ENCODE data around the gene MRTO4. TPM values are rescaled to one million over a fixed set of nuclear protein-coding genes. Genes with fewer than 3 reads are reported as not detected.
"Not testable (repeated sequence)": the region's sequence is repeated elsewhere in the genome, so short reads cannot be mapped to it uniquely, and the experiment has no call there.

MRTO4 gene
- total RNA-seq, 1 donor = 18.5 TPM

GRCh38 chr1:19284881-19285280 lies 33.3 kb downstream of the MRTO4 start:
- Histone ChIP-seq H3K79me2 (ENCODE audit: insufficient read depth, low read length) (no peaks in the 10 kb centered on the region), H3K36me3 (ENCODE audit: insufficient read depth, low read length) (no peaks in the 10 kb centered on the region), H4K20me1 (ENCODE audit: insufficient read depth, low read length) (no peaks in the 10 kb centered on the region), H3K27me3 (ENCODE audit: insufficient read depth, low read length) (no peaks in the 10 kb centered on the region), H3K4me3 (ENCODE audit: insufficient read depth, low read length) (no peak overlapping the region), H3K4me2 (ENCODE audit: insufficient read depth, low read length) (no peak overlapping the region), H3K4me1 (ENCODE audit: insufficient read depth, low read length) (no peaks in the 10 kb centered on the region), H2AFZ (ENCODE audit: low read length) (no peak overlapping the region), H3K9me3 (ENCODE audit: low read depth, low read length) (no peaks in the 10 kb centered on the region), H3K27ac (ENCODE audit: low read depth, low read length) (no peak overlapping the region)
- TF ChIP-seq, protein P1, sequence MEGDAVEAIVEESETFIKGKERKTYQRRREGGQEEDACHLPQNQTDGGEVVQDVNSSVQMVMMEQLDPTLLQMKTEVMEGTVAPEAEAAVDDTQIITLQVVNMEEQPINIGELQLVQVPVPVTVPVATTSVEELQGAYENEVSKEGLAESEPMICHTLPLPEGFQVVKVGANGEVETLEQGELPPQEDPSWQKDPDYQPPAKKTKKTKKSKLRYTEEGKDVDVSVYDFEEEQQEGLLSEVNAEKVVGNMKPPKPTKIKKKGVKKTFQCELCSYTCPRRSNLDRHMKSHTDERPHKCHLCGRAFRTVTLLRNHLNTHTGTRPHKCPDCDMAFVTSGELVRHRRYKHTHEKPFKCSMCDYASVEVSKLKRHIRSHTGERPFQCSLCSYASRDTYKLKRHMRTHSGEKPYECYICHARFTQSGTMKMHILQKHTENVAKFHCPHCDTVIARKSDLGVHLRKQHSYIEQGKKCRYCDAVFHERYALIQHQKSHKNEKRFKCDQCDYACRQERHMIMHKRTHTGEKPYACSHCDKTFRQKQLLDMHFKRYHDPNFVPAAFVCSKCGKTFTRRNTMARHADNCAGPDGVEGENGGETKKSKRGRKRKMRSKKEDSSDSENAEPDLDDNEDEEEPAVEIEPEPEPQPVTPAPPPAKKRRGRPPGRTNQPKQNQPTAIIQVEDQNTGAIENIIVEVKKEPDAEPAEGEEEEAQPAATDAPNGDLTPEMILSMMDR (IDR thresholded peaks at IDR 0.05; ENCODE audit: extremely low read depth, low read depth, low read length) = no peak
- no peak for DNase-seq (ENCODE audit: insufficient read length, low spot score, missing footprints)

DNA sequence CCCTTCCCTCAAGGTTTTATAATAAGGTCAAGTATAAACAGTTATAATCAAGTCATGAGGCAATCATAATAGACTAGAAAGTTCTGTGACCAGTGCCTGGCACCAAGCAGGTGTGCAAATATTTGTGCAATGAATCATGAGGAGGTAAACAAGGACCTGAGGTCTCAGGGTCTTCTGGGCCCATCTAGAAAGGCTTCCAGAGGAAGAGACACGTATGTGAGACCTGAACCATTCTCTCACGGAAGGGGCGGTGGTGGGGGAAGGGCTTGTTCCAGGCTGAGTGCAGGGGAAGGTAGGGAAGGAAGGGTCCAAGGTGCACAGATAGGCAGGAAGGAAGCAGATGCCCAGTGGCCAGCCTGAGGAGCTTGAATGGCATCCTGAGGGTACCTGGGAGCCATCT lies 33.8 kb downstream of the MRTO4 start:
- H3K79me2 ChIP-seq (ENCODE audit: insufficient read depth, low read length); H4K20me1 ChIP-seq (ENCODE audit: insufficient read depth, low read length); H3K4me3 ChIP-seq (ENCODE audit: insufficient read depth, low read length); H2AFZ ChIP-seq (ENCODE audit: low read length); H3K36me3 ChIP-seq (ENCODE audit: insufficient read depth, low read length); H3K4me2 ChIP-seq (ENCODE audit: insufficient read depth, low read length); H3K27ac ChIP-seq (ENCODE audit: low read depth, low read length); H3K27me3 ChIP-seq (ENCODE audit: insufficient read depth, low read length); H3K4me1 ChIP-seq (ENCODE audit: insufficient read depth, low read length); H3K9me3 ChIP-seq (ENCODE audit: low read depth, low read length); DNase-seq (ENCODE audit: insufficient read length, low spot score, missing footprints): not testable (repeated sequence)

GRCh38 chr1:19285807-19286206 lies 34.2 kb downstream of the MRTO4 start:
- not testable (repeated sequence) for H3K4me2 ChIP-seq (ENCODE audit: insufficient read depth, low read length); DNase-seq (ENCODE audit: insufficient read length, low spot score, missing footprints); H2AFZ ChIP-seq (ENCODE audit: low read length); H3K79me2 ChIP-seq (ENCODE audit: insufficient read depth, low read length); H3K9me3 ChIP-seq (ENCODE audit: low read depth, low read length); H3K4me3 ChIP-seq (ENCODE audit: insufficient read depth, low read length); H3K36me3 ChIP-seq (ENCODE audit: insufficient read depth, low read length); H3K27ac ChIP-seq (ENCODE audit: low read depth, low read length); H4K20me1 ChIP-seq (ENCODE audit: insufficient read depth, low read length); H3K4me1 ChIP-seq (ENCODE audit: insufficient read depth, low read length); H3K27me3 ChIP-seq (ENCODE audit: insufficient read depth, low read length)

DNA sequence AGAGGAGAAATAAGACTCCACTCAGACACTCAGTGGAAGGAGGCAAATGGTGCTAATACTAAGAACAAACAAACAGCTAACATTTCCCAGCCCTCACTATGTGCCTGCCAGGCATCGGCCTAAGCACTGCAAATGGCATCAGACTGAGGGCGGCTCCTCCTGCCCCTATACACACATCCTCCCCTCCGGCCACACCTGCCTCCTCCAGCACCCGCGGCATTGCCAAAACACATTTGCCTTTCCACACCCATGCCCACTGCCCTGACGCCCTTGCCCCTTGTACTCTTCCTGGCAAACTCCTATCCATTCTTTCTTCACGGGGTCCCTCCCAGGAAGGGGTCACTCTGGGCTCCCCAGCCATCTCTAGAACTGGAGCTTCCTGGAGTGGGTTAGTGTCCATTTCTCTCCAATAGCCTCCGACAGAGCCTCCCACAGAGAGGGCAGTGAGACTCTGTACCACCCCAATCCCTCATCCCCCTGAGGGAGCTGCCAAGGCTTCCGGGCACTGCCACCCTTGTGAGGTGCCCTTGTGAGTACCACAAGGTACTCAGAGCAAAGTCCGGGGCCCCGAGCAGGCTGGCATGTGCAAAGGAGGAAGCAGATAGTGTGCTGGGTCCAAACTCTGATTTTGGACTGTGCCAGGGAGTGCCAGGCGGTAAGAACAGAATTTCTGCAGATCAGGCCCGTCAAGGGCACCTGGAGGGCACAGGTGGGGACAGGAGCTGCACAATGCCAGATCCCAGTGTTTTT lies 36.0 kb downstream of the MRTO4 start:
- TF ChIP-seq, protein P1 (IDR thresholded peaks at IDR 0.05; ENCODE audit: extremely low read depth, low read depth, low read length) = no peak
- H3K4me2 ChIP-seq (ENCODE audit: insufficient read depth, low read length) = no peak overlapping the region
- H3K9me3 ChIP-seq (ENCODE audit: low read depth, low read length) = no peaks in the 10 kb centered on the region
- peaks cover 6% of the 10 kb centered on the region for H3K4me1 ChIP-seq (ENCODE audit: insufficient read depth, low read length)
- no peak overlapping the region for H3K4me3 ChIP-seq (ENCODE audit: insufficient read depth, low read length)
- H2AFZ ChIP-seq (ENCODE audit: low read length) = no peak overlapping the region
- no peaks in the 10 kb centered on the region for H3K36me3 ChIP-seq (ENCODE audit: insufficient read depth, low read length)
- H4K20me1 ChIP-seq (ENCODE audit: insufficient read depth, low read length) = no peaks in the 10 kb centered on the region
- no peaks in the 10 kb centered on the region for H3K27me3 ChIP-seq (ENCODE audit: insufficient read depth, low read length)
- no peak overlapping the region for H3K27ac ChIP-seq (ENCODE audit: low read depth, low read length)
- no peaks in the 10 kb centered on the region for H3K79me2 ChIP-seq (ENCODE audit: insufficient read depth, low read length)
- peak; percentile 65 for DNase-seq (ENCODE audit: insufficient read length, low spot score, missing footprints)

GRCh38 chr1:19288324-19289241 lies 37.0 kb downstream of the MRTO4 start, which contains the start of gene AKR7A3:
Gene AKR7A3 (minus strand): TSS chr1:19288770. CDS start chr1:19288709, 61 bp downstream.
- not testable (repeated sequence) for H3K27me3 ChIP-seq (ENCODE audit: insufficient read depth, low read length); H3K79me2 ChIP-seq (ENCODE audit: insufficient read depth, low read length); H3K36me3 ChIP-seq (ENCODE audit: insufficient read depth, low read length); H3K9me3 ChIP-seq (ENCODE audit: low read depth, low read length); H4K20me1 ChIP-seq (ENCODE audit: insufficient read depth, low read length); H3K27ac ChIP-seq (ENCODE audit: low read depth, low read length); H3K4me1 ChIP-seq (ENCODE audit: insufficient read depth, low read length)
- H3K4me2 ChIP-seq (ENCODE audit: insufficient read depth, low read length) = peak within 1 kb of the TSS; percentile 92
- peak; percentile 93 for DNase-seq (ENCODE audit: insufficient read length, low spot score, missing footprints)
- H3K4me3 ChIP-seq (ENCODE audit: insufficient read depth, low read length) = peak within 1 kb of the TSS; percentile 73
- H2AFZ ChIP-seq (ENCODE audit: low read length) = peak within 1 kb of the TSS; percentile 86
